Measurements from ENCODE around the gene GALNT5.

GRCh38 chr2:157311706-157312105 is 54.2 kb downstream of the GALNT5 start:
- TF ChIP-seq POLR2A (IDR thresholded peaks at IDR 0.05; ENCODE audit: low read depth, low read length) (no peak), CTCF (IDR thresholded peaks at IDR 0.05 in 2 of 3, conservative IDR thresholded peaks at IDR 0.05 in 1 of 3; ENCODE audit: control insufficient read depth in 2 of 3, extremely low read depth in 1 of 3, insufficient read depth in 1 of 3, low read depth in 3 of 3, low read length in 3 of 3) (no peak), ZNF207 (IDR thresholded peaks at IDR 0.05; ENCODE audit: borderline replicate concordance) (no peak), BRCA1 (IDR thresholded peaks at IDR 0.05; ENCODE audit: low read depth, low read length) (no peak), IRF3 (IDR thresholded peaks at IDR 0.05) (no peak), CREB1 (IDR thresholded peaks at IDR 0.05; ENCODE audit: low read depth) (no peak), YBX1 (IDR thresholded peaks at IDR 0.05) (no peak), ZNF384 (IDR thresholded peaks at IDR 0.05; ENCODE audit: borderline replicate concordance, low read depth, low read length) (no peak)

All from GM12878 (cell line).